ENCODE data around the gene SGTA.

The SGTA gene

GRCh38 chr19:2809387-2810140 is 26.5 kb upstream of the SGTA start:
- no peak for DNase-seq

GRCh38 chr19:2808129-2808941 is 25.3 kb upstream of the SGTA start:
- no peak for DNase-seq

- DNase-seq, result no peak
Observed at GRCh38 chr19:2807379-2808128, 24.5 kb upstream of the SGTA start.

GRCh38 chr19:2806736-2807378 is 23.8 kb upstream of the SGTA start:
- no peak for DNase-seq

GRCh38 chr19:2805991-2806649 is 23.0 kb upstream of the SGTA start:
- DNase-seq, result no peak

- DNase-seq, result no peak
Observed at GRCh38 chr19:2805261-2805900, 22.3 kb upstream of the SGTA start.

GRCh38 chr19:2804156-2805004 is 21.3 kb upstream of the SGTA start:
- DNase-seq, result no peak

GRCh38 chr19:2803486-2804155 is 20.5 kb upstream of the SGTA start:
- no peak for DNase-seq

- DNase-seq, result no peak
Observed at GRCh38 chr19:2802826-2803225, 19.8 kb upstream of the SGTA start.

- DNase-seq, result no peak
Observed at GRCh38 chr19:2800506-2800905, 17.4 kb upstream of the SGTA start.

GRCh38 chr19:2799273-2800020 is 16.4 kb upstream of the SGTA start:
- no peak for DNase-seq

- DNase-seq, result no peak
Observed at GRCh38 chr19:2798733-2799132, 15.7 kb upstream of the SGTA start.

GRCh38 chr19:2798158-2798685 is 15.1 kb upstream of the SGTA start:
- DNase-seq, result no peak

- no peak for DNase-seq
Observed at GRCh38 chr19:2797280-2797679, 14.2 kb upstream of the SGTA start.

GRCh38 chr19:2796659-2797266 is 13.7 kb upstream of the SGTA start:
- no peak for DNase-seq

GRCh38 chr19:2795827-2796658 is 13.0 kb upstream of the SGTA start:
- DNase-seq, result no peak

GRCh38 chr19:2793577-2793976 is 10.5 kb upstream of the SGTA start:
- no peak for DNase-seq

GRCh38 chr19:2793126-2793525 is 10.1 kb upstream of the SGTA start:
- DNase-seq, result no peak

Data from activated effector memory CD4-positive, alpha-beta T cell treated with anti-CD3 and anti-CD28 coated beads, Interleukin-2, amount 50 U/mL, for 16 hours (primary cell).